Measurements from ENCODE around the gene PIGM. TPM values are rescaled to one million over a fixed set of nuclear protein-coding genes. Genes with fewer than 3 reads are reported as not detected.

PIGM gene
- total RNA-seq, 1 experiment from 2014 or later: 4.4 TPM

DNA sequence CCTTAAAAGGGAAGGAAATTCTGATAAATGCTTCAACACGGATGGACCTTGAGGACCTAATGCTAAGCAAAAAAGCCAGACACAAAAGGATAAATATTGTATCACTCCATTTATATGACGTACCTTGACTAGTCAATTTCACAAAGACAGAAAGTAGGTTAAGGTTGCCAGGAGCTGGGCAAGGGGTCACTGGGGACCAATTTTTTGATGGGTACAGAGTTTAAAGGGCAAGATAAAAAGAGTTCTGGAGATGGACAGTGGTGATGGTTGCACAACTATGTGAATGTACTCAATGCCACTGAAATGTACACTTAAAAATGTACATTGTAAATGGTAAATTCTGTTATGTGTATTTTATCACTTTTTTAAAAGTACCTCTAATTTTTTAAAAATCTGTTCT, 45.7 kb downstream of the PIGM start:
- no peak overlapping the region for H3K27ac Mint-ChIP-seq
- H3K9me3 Mint-ChIP-seq: no peaks in the 10 kb centered on the region
- H3K4me3 Mint-ChIP-seq: no peak overlapping the region
- CTCF ChIA-PET: no interaction called here
- ATAC-seq (no peak), DNase-seq (ENCODE audit: low spot score) (no peak)
- no peaks in the 10 kb centered on the region for H3K36me3 Mint-ChIP-seq
- POLR2A ChIA-PET: no interaction called here
- TF ChIP-seq FOXJ3 (CRISPR knock-in tag; IDR thresholded peaks at IDR 0.05; ENCODE audit: borderline replicate concordance) (no peak), OVOL2 (CRISPR knock-in tag; IDR thresholded peaks at IDR 0.05; ENCODE audit: borderline replicate concordance) (no peak), ZNF138 (CRISPR knock-in tag; conservative IDR thresholded peaks at IDR 0.05) (no peak), GABPB1 (CRISPR knock-in tag; IDR thresholded peaks at IDR 0.05) (no peak), HMGA2 (CRISPR knock-in tag; IDR thresholded peaks at IDR 0.05) (no peak)
- TF ChIP-seq, protein P1, sequence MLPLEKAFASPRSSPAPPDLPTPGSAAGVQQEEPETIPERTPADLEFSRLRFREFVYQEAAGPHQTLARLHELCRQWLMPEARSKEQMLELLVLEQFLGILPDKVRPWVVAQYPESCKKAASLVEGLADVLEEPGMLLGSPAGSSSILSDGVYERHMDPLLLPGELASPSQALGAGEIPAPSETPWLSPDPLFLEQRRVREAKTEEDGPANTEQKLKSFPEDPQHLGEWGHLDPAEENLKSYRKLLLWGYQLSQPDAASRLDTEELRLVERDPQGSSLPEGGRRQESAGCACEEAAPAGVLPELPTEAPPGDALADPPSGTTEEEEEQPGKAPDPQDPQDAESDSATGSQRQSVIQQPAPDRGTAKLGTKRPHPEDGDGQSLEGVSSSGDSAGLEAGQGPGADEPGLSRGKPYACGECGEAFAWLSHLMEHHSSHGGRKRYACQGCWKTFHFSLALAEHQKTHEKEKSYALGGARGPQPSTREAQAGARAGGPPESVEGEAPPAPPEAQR (CRISPR knock-in tag; IDR thresholded peaks at IDR 0.05): no peak
- TF ChIP-seq, protein P2, sequence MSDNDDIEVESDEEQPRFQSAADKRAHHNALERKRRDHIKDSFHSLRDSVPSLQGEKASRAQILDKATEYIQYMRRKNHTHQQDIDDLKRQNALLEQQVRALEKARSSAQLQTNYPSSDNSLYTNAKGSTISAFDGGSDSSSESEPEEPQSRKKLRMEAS (CRISPR knock-in tag; IDR thresholded peaks at IDR 0.05): no peak
- peaks cover 7% of the 10 kb centered on the region for H3K4me1 Mint-ChIP-seq
- no peaks in the 10 kb centered on the region; the same call in 1 of the 2 replicates for H3K27me3 Mint-ChIP-seq (ENCODE audit: low read depth)

DNA sequence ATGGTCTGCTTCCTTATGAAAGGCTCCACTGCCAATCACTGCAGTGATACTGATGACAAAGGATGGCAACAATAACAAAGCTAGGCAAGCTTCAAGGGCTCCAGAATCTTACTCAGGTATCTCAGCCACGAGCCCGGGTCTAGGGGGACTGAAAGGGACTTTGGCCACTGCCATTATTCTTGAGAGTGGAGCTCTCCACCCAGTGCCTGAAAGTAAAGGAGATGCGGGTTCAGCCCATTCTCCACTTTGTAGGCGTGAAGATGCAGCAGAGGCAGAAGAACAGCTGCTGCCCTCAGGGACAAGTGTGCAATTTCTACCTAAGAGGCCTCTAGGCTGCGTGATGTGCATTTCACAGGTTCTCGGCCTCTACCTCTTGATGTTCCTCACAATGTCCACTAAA, 46.3 kb downstream of the PIGM start:
- Mint-ChIP-seq H3K27me3 (ENCODE audit: low read depth) (peaks cover 3% of the 10 kb centered on the region; the same call in 1 of the 2 replicates), H3K27ac (no peak overlapping the region), H3K9me3 (no peaks in the 10 kb centered on the region), H3K36me3 (no peaks in the 10 kb centered on the region), H3K4me1 (peaks cover 6% of the 10 kb centered on the region), H3K4me3 (no peak overlapping the region)
- ChIA-PET POLR2A (no interaction called here), CTCF (interaction anchor here (0.6 to 2.5 kb wide), 2 partner anchors 22 to 111 kb away, joined by 3 to 9 read pairs; no protein-coding TSS in a partner anchor)
- ATAC-seq (no peak), DNase-seq (ENCODE audit: low spot score) (no peak)
- no peak for TF ChIP-seq PRRX2 (CRISPR knock-in tag; IDR thresholded peaks at IDR 0.05)
- no peak for TF ChIP-seq ETV6 (CRISPR knock-in tag; IDR thresholded peaks at IDR 0.05)
- no peak for TF ChIP-seq FOXP1 (CRISPR knock-in tag; IDR thresholded peaks at IDR 0.05; ENCODE audit: borderline replicate concordance)
- TF ChIP-seq, protein P3, sequence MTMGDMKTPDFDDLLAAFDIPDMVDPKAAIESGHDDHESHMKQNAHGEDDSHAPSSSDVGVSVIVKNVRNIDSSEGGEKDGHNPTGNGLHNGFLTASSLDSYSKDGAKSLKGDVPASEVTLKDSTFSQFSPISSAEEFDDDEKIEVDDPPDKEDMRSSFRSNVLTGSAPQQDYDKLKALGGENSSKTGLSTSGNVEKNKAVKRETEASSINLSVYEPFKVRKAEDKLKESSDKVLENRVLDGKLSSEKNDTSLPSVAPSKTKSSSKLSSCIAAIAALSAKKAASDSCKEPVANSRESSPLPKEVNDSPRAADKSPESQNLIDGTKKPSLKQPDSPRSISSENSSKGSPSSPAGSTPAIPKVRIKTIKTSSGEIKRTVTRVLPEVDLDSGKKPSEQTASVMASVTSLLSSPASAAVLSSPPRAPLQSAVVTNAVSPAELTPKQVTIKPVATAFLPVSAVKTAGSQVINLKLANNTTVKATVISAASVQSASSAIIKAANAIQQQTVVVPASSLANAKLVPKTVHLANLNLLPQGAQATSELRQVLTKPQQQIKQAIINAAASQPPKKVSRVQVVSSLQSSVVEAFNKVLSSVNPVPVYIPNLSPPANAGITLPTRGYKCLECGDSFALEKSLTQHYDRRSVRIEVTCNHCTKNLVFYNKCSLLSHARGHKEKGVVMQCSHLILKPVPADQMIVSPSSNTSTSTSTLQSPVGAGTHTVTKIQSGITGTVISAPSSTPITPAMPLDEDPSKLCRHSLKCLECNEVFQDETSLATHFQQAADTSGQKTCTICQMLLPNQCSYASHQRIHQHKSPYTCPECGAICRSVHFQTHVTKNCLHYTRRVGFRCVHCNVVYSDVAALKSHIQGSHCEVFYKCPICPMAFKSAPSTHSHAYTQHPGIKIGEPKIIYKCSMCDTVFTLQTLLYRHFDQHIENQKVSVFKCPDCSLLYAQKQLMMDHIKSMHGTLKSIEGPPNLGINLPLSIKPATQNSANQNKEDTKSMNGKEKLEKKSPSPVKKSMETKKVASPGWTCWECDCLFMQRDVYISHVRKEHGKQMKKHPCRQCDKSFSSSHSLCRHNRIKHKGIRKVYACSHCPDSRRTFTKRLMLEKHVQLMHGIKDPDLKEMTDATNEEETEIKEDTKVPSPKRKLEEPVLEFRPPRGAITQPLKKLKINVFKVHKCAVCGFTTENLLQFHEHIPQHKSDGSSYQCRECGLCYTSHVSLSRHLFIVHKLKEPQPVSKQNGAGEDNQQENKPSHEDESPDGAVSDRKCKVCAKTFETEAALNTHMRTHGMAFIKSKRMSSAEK (CRISPR knock-in tag; IDR thresholded peaks at IDR 0.05; ENCODE audit: borderline replicate concordance): no peak

DNA sequence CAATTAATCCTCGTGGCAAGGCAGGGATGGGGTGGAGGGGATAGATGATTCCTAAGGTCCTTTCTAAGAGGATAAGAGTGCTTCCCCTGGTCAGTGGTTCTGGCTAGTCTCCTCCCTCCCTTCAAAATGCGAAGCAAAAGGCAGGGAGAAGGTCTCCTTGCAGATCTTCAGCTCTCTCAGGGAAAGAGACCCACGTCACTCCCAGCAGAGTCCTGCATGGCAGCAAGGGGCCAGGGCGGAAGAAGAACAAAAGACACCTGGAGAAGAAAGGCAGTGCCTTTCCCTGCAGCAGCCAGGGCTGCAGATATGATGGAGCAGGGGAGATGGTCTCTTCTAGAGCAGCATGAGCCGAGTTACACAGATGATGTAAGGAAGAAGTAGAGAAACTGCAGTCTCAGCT, 48.1 kb downstream of the PIGM start:
- no peaks in the 10 kb centered on the region; the same call in 1 of the 2 replicates for H3K4me1 Mint-ChIP-seq
- CTCF ChIA-PET: interaction anchor here (2.5 kb wide), 1 partner anchor 23 kb away, joined by 9 read pairs; no protein-coding TSS in a partner anchor
- H3K27ac Mint-ChIP-seq: no peak overlapping the region
- peaks cover 6% of the 10 kb centered on the region; the same call in 1 of the 2 replicates for H3K27me3 Mint-ChIP-seq (ENCODE audit: low read depth)
- no peak for DNase-seq (ENCODE audit: low spot score)
- H3K4me3 Mint-ChIP-seq: no peak overlapping the region
- POLR2A ChIA-PET: no interaction called here
- H3K9me3 Mint-ChIP-seq: no peaks in the 10 kb centered on the region
- no peak for ATAC-seq
- TF ChIP-seq ZNF671 (CRISPR knock-in tag; IDR thresholded peaks at IDR 0.05) (no peak), JUN (CRISPR knock-in tag; IDR thresholded peaks at IDR 0.05) (no peak), SMAD4 (CRISPR knock-in tag; IDR thresholded peaks at IDR 0.05) (no peak), ZBTB21 (CRISPR knock-in tag; IDR thresholded peaks at IDR 0.05; ENCODE audit: borderline replicate concordance) (no peak), TEAD4 (CRISPR knock-in tag; IDR thresholded peaks at IDR 0.05) (no peak), ETV6 (CRISPR knock-in tag; IDR thresholded peaks at IDR 0.05) (no peak)
- TF ChIP-seq, protein P4, sequence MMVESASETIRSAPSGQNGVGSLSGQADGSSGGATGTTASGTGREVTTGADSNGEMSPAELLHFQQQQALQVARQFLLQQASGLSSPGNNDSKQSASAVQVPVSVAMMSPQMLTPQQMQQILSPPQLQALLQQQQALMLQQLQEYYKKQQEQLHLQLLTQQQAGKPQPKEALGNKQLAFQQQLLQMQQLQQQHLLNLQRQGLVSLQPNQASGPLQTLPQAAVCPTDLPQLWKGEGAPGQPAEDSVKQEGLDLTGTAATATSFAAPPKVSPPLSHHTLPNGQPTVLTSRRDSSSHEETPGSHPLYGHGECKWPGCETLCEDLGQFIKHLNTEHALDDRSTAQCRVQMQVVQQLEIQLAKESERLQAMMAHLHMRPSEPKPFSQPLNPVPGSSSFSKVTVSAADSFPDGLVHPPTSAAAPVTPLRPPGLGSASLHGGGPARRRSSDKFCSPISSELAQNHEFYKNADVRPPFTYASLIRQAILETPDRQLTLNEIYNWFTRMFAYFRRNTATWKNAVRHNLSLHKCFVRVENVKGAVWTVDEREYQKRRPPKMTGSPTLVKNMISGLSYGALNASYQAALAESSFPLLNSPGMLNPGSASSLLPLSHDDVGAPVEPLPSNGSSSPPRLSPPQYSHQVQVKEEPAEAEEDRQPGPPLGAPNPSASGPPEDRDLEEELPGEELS (CRISPR knock-in tag; IDR thresholded peaks at IDR 0.05): no peak
- H3K36me3 Mint-ChIP-seq: no peaks in the 10 kb centered on the region
